PC-9 (cell line): ENCODE data around the gene KLHL25. TPM values are rescaled to one million over a fixed set of nuclear protein-coding genes. Genes with fewer than 3 reads are reported as not detected.

Experiments used
- BruUV-seq: library from RNA; stranded (reverse); fragments of 400-500 nt; replicated peaks from 2 replicates; lab custom pipeline; 2021; lab: Mats Ljungman, UMichigan
- CTCF ChIA-PET: fragments of 300-600 bp; sonication (Branson Sonifier 250); formaldehyde crosslinking; loops from one replicate; lab custom pipeline; 2022; ENCODE audit warnings: antibody characterized with exemption; lab: Charles Lee
- POLR2A ChIA-PET: fragments of 300-600 bp; sonication (Branson Sonifier 250); formaldehyde crosslinking; loops from one replicate; lab custom pipeline; 2022; ENCODE audit warnings: antibody characterized with exemption; ENCODE audit not compliant: unreplicated experiment; lab: Charles Lee
- DNase-seq, 2 experiments: peaks; one replicate each; pipeline versions ENCODE4 v3.0.0 to v3.0.0-alpha.2; 2015 to 2022; ENCODE audit warnings: mixed read lengths in 1 of 2
- H2AFZ ChIP-seq: fragments of 200-600 bp; sonication (generic); 2 replicates; pipeline ENCODE4 v1.8.1; 2017; ENCODE audit warnings: antibody characterized with exemption
- H3F3A ChIP-seq: fragments of 200-600 bp; sonication (generic); 2 replicates; pipeline ENCODE4 v1.8.1; 2017; ENCODE audit warnings: antibody characterized with exemption, mild to moderate bottlenecking, low read depth; ENCODE audit not compliant: insufficient read depth
- H3K27ac ChIP-seq: fragments of 200-600 bp; sonication (generic); 2 replicates; pipeline ENCODE4 v1.6.1; 2016; ENCODE audit warnings: mixed run types
- H3K27me3 ChIP-seq: fragments of 200-600 bp; sonication (generic); 2 replicates; pipeline ENCODE4 v1.6.1; 2016; ENCODE audit warnings: low read depth, mixed run types; ENCODE audit not compliant: insufficient read depth
- H3K36me3 ChIP-seq: fragments of 200-600 bp; sonication (generic); 2 replicates; pipeline ENCODE4 v1.6.1; 2016; ENCODE audit warnings: low read depth, mixed run types
- H3K4me1 ChIP-seq: fragments of 200-600 bp; sonication (generic); replicated peaks from 2 replicates; pipeline ENCODE4 v1.6.1; 2016; ENCODE audit warnings: mixed run types; ENCODE audit not compliant: insufficient read depth
- H3K4me2 ChIP-seq: fragments of 200-600 bp; sonication (generic); 2 replicates; pipeline ENCODE4 v1.6.1; 2017; ENCODE audit warnings: mixed run types
- H3K4me3 ChIP-seq: fragments of 200-600 bp; sonication (generic); 2 replicates; pipeline ENCODE4 v1.6.1; 2016; ENCODE audit warnings: mixed run types
- H3K79me2 ChIP-seq: fragments of 200-600 bp; sonication (generic); 2 replicates; pipeline ENCODE4 v1.6.1; 2017; ENCODE audit warnings: low read depth, mixed run types
- H3K9me2 ChIP-seq: fragments of 200-600 bp; sonication (generic); 2 replicates; pipeline ENCODE4 v1.8.1; 2017; ENCODE audit warnings: mild to moderate bottlenecking; ENCODE audit not compliant: insufficient read depth
- H3K9me3 ChIP-seq: fragments of 200-600 bp; sonication (generic); 2 replicates; pipeline ENCODE4 v1.8.1; 2016; ENCODE audit warnings: low read depth; ENCODE audit not compliant: insufficient read depth
- H4K20me1 ChIP-seq: fragments of 200-600 bp; sonication (generic); 2 replicates; pipeline ENCODE4 v1.8.1; 2017; ENCODE audit not compliant: insufficient read depth
- CTCF ChIP-seq: fragments of 200-600 bp; sonication (generic); conservative IDR thresholded peaks from 2 replicates; pipeline ENCODE4 v1.6.1; 2017; ENCODE audit warnings: mixed run types, antibody characterized with exemption, mild to moderate bottlenecking, moderate library complexity
- EZH2 ChIP-seq: fragments of 200-600 bp; sonication (generic); IDR thresholded peaks from 2 replicates; pipeline ENCODE4 v1.8.0; 2017; ENCODE audit warnings: antibody characterized with exemption, low read depth
- intact Hi-C: fragments of 100-400 bp; cut with micrococcal nuclease; formaldehyde crosslinking; loops from one replicate; pipeline ENCODE4 v1.10.0; 2022; ENCODE audit not compliant: unreplicated experiment
- total RNA-seq: library from RNA; stranded (reverse); gene quantifications from 2 replicates; pipeline ENCODE4 v1.2.3, GENCODE V29; 2021

Gene KLHL25
- total RNA-seq, 1 experiment from 2014 or later = 5.3 TPM

- Histone ChIP-seq H3K79me2 (peaks cover 44% of the 10 kb centered on the region), H3K36me3 (no peaks in the 10 kb centered on the region), H3K9me2 (no peaks in the 10 kb centered on the region), H3K4me3 (peak overlapping the region; percentile 17; the same call in 1 of the 2 replicates), H3K4me1 (peaks cover 54% of the 10 kb centered on the region), H3K27me3 (no peaks in the 10 kb centered on the region), H4K20me1 (no peaks in the 10 kb centered on the region), H3K4me2 (peak overlapping the region; percentile 72), H3K9me3 (no peaks in the 10 kb centered on the region), H2AFZ (0 out of 2 replicates have a peak overlapping the region, but pooled peaks have one; percentile 11), H3F3A (peaks cover 29% of the 10 kb centered on the region), H3K27ac (peak overlapping the region; percentile 75)
- peak; percentile 70 for DNase-seq
- TF ChIP-seq CTCF = no peak
- no peak for TF ChIP-seq EZH2
- no TSS peak for BruUV-seq
- CTCF ChIA-PET = interaction anchor here (0.6 kb wide), 1 partner anchor 385 kb away, joined by 3 read pairs; no protein-coding TSS in a partner anchor
- intact Hi-C loops = no loop called here
- POLR2A ChIA-PET = interaction anchor here (0.6 kb wide), 3 partner anchors 29 to 381 kb away, joined by 3 to 24 read pairs (median 4); no protein-coding TSS in a partner anchor
Observed at GRCh38 chr15:85785887-85786780, 8.6 kb downstream of the KLHL25 start.

GRCh38 chr15:85782064-85782463 is 12.7 kb downstream of the KLHL25 start:
- peaks cover 26% of the 10 kb centered on the region for H3K79me2 ChIP-seq

GRCh38 chr15:85781099-85781498 is 13.6 kb downstream of the KLHL25 start:
- no peak for DNase-seq
- Histone ChIP-seq H3F3A (peaks cover 15% of the 10 kb centered on the region), H3K36me3 (no peaks in the 10 kb centered on the region), H3K27ac (no peak overlapping the region), H3K9me2 (no peaks in the 10 kb centered on the region), H4K20me1 (no peaks in the 10 kb centered on the region), H3K27me3 (no peaks in the 10 kb centered on the region), H3K4me1 (peaks cover 17% of the 10 kb centered on the region), H3K4me3 (no peak overlapping the region), H3K4me2 (no peak overlapping the region), H3K9me3 (no peaks in the 10 kb centered on the region), H3K79me2 (peaks cover 26% of the 10 kb centered on the region), H2AFZ (no peak overlapping the region)
- no TSS peak for BruUV-seq
- TF ChIP-seq CTCF (no peak), EZH2 (no peak)
- POLR2A ChIA-PET = no interaction called here
- CTCF ChIA-PET = no interaction called here
- intact Hi-C loops = no loop called here

More at GRCh38 chr15:85782064-85782463, 12.7 kb downstream of the KLHL25 start:
- Histone ChIP-seq H3K4me2 (no peak overlapping the region), H3K27me3 (no peaks in the 10 kb centered on the region), H3K4me3 (no peak overlapping the region), H2AFZ (no peak overlapping the region), H3K4me1 (peaks cover 27% of the 10 kb centered on the region), H3K9me3 (no peaks in the 10 kb centered on the region), H3K9me2 (no peaks in the 10 kb centered on the region), H3F3A (peaks cover 22% of the 10 kb centered on the region), H4K20me1 (no peaks in the 10 kb centered on the region), H3K27ac (no peak overlapping the region), H3K36me3 (no peaks in the 10 kb centered on the region)
- no TSS peak for BruUV-seq
- intact Hi-C loops = no loop called here
- TF ChIP-seq EZH2 = no peak
- no peak for TF ChIP-seq CTCF
- ChIA-PET POLR2A (no interaction called here), CTCF (no interaction called here)
- no peak for DNase-seq
